Naive thymus-derived CD4-positive, alpha-beta T cell (primary cell): ENCODE data around the gene CNNM3. TPM values are rescaled to one million over a fixed set of nuclear protein-coding genes. Genes with fewer than 3 reads are reported as not detected.
"Not testable (repeated sequence)": the region's sequence is repeated elsewhere in the genome, so short reads cannot be mapped to it uniquely, and the experiment has no call there.

ENCODE experiments used
- ATAC-seq: fragments of 150-1000 bp; cut with Tn5 transposase; 2 replicates; pipeline ENCODE4 v1.10.0; 2021; ENCODE audit warnings: mild to moderate bottlenecking, moderate library complexity
- CTCF ChIA-PET: fragments of 350-600 bp; sonication (Branson Sonifier 250); formaldehyde crosslinking; loops from one replicate; lab custom pipeline; 2021; ENCODE audit warnings: antibody characterized with exemption; lab: Charles Lee
- POLR2A ChIA-PET: fragments of 350-600 bp; sonication (Branson Sonifier 250); formaldehyde crosslinking; loops from one replicate; lab custom pipeline; 2021; ENCODE audit warnings: antibody characterized with exemption, inconsistent platforms; lab: Charles Lee
- DNase-seq, 9 donors: peaks; one replicate each; pipeline versions ENCODE4 v3.0.0 to v3.0.0-alpha.2; 2020 to 2022; ENCODE audit warnings: mixed read lengths in 1 of 9
- H3K27ac ChIP-seq: one replicate; pipeline ENCODE4 v1.7.0; 2013; ENCODE audit warnings: mild to moderate bottlenecking, low read depth, low read length, moderate library complexity
- H3K27me3 ChIP-seq, 2 donors: one replicate each; pipeline ENCODE4 v1.7.0; 2013; ENCODE audit warnings: low read length in 2 of 2, mild to moderate bottlenecking in 2 of 2, moderate library complexity in 2 of 2; ENCODE audit not compliant: control insufficient read depth in 2 of 2, insufficient read depth in 2 of 2
- H3K36me3 ChIP-seq, 3 experiments: 1 replicate in 2 of 3; 2 replicates in 1 of 3; pipeline ENCODE4 v1.7.0; 2013; ENCODE audit warnings: low read length in 3 of 3, mild to moderate bottlenecking in 3 of 3, moderate library complexity in 1 of 3; ENCODE audit not compliant: insufficient read depth in 3 of 3, control insufficient read depth in 2 of 3
- H3K4me1 ChIP-seq, 2 donors: one replicate each; pipeline ENCODE4 v1.7.0; 2013; ENCODE audit warnings: low read length in 2 of 2, mild to moderate bottlenecking in 2 of 2, moderate library complexity in 1 of 2; ENCODE audit not compliant: control insufficient read depth in 2 of 2, insufficient read depth in 2 of 2
- H3K4me3 ChIP-seq: 2 replicates; pipeline ENCODE4 v1.7.0; 2013; ENCODE audit warnings: mild to moderate bottlenecking, low read length
- H3K9me3 ChIP-seq, 3 experiments: 1 replicate in 2 of 3; 2 replicates in 1 of 3; pipeline ENCODE4 v1.7.0; 2013; ENCODE audit warnings: low read length in 3 of 3; ENCODE audit not compliant: control insufficient read depth in 2 of 3
- H3K27ac Mint-ChIP-seq, 9 donors: one replicate each; pipeline ENCODE4 v1.8.0; 2020 to 2022; ENCODE audit warnings: mixed read lengths in 9 of 9, mild to moderate bottlenecking in 8 of 9, moderate library complexity in 5 of 9, inconsistent platforms in 2 of 9
- H3K27me3 Mint-ChIP-seq, 5 donors: one replicate each; pipeline ENCODE4 v1.8.0; 2021 to 2022; ENCODE audit warnings: mixed read lengths in 5 of 5, mild to moderate bottlenecking in 1 of 5
- H3K36me3 Mint-ChIP-seq, 5 donors: one replicate each; pipeline ENCODE4 v1.8.0; 2020 to 2022; ENCODE audit warnings: mixed read lengths in 5 of 5, mild to moderate bottlenecking in 3 of 5, inconsistent platforms in 1 of 5
- H3K4me1 Mint-ChIP-seq, 7 donors: one replicate each; pipeline ENCODE4 v1.8.0; 2020 to 2022; ENCODE audit warnings: mixed read lengths in 7 of 7, mild to moderate bottlenecking in 3 of 7, inconsistent platforms in 1 of 7
- H3K4me3 Mint-ChIP-seq, 10 donors: one replicate each; pipeline ENCODE4 v1.8.0; 2020 to 2022; ENCODE audit warnings: mild to moderate bottlenecking in 10 of 10, mixed read lengths in 10 of 10, moderate library complexity in 6 of 10, inconsistent platforms in 2 of 10
- H3K9me3 Mint-ChIP-seq, 11 donors: one replicate each; pipeline ENCODE4 v1.8.0; 2020 to 2022; ENCODE audit warnings: mixed read lengths in 11 of 11, mild to moderate bottlenecking in 4 of 11, inconsistent platforms in 1 of 11, moderate library complexity in 1 of 11
- intact Hi-C, 2 donors: fragments of 100-400 bp; cut with micrococcal nuclease; formaldehyde crosslinking; loops; one replicate each; pipeline ENCODE4 v1.15.1; 2023
- polyA plus RNA-seq, 2 donors: library from polyadenylated mRNA; unstranded; fragments of 300-500 nt; fragmentation: Illumina TruSeq; gene quantifications; one replicate each; pipeline ENCODE4 v1.2.3, GENCODE V29; 2021
- total RNA-seq, 6 experiments: library from RNA in 5 of 6; stranded (reverse) in 5 of 6; gene quantifications; 1 replicate in 5 of 6; 2 replicates in 1 of 6; pipeline ENCODE4 v1.2.3 and lab custom pipeline; 2021 to 2026

The CNNM3 gene
- total and polyA plus RNA-seq, 7 experiments from 2014 or later: 4.0 to 51.5 (median 37.7) TPM

- POLR2A ChIA-PET: interaction anchor here (1.6 kb wide), 1 partner anchor 15 kb away, joined by 5 read pairs; no protein-coding TSS in a partner anchor
- Histone ChIP-seq H3K27me3 (no peaks in the 10 kb centered on the region), H3K9me3 (no peaks in the 10 kb centered on the region), H3K4me1 (no peaks in the 10 kb centered on the region), H3K36me3 (no peaks in the 10 kb centered on the region), H3K27ac (no peak overlapping the region), H3K4me3 (no peak overlapping the region)
- intact Hi-C loops: no loop called here
- DNase-seq: no peak
- H3K4me3 Mint-ChIP-seq: no peak overlapping the region
- CTCF ChIA-PET: no interaction called here
- H3K36me3 Mint-ChIP-seq: peaks cover 0 to 3% (median 0%) of the 10 kb centered on the region in 5 donors
- H3K27me3 Mint-ChIP-seq: no peaks in the 10 kb centered on the region
- no peak for ATAC-seq
- peaks cover 0 to 6% (median 0%) of the 10 kb centered on the region in 7 donors for H3K4me1 Mint-ChIP-seq
- no peaks in the 10 kb centered on the region for H3K9me3 Mint-ChIP-seq
- peak overlapping the region in 1 of 9 donors; percentile 41 for H3K27ac Mint-ChIP-seq
Measured at GRCh38 chr2:96788442-96789244, 27.4 kb upstream of the CNNM3 start.

GRCh38 chr2:96789245-96789617, 26.8 kb upstream of the CNNM3 start:
- CTCF ChIA-PET: no interaction called here
- H3K27ac Mint-ChIP-seq: peak overlapping the region in 1 of 9 donors; percentile 46
- intact Hi-C loops: no loop called here
- ATAC-seq (no peak), DNase-seq (no peak)
- H3K9me3 ChIP-seq: no peaks in the 10 kb centered on the region
- H3K27me3 ChIP-seq: no peaks in the 10 kb centered on the region
- H3K4me3 Mint-ChIP-seq: no peak overlapping the region
- no peaks in the 10 kb centered on the region for H3K36me3 ChIP-seq
- no peak overlapping the region for H3K27ac ChIP-seq
- no peaks in the 10 kb centered on the region for H3K4me1 ChIP-seq
- POLR2A ChIA-PET: no interaction called here
- no peaks in the 10 kb centered on the region for H3K9me3 Mint-ChIP-seq
- peaks cover 0 to 6% (median 0%) of the 10 kb centered on the region in 7 donors for H3K4me1 Mint-ChIP-seq
- H3K27me3 Mint-ChIP-seq: no peaks in the 10 kb centered on the region
- no peak overlapping the region for H3K4me3 ChIP-seq
- H3K36me3 Mint-ChIP-seq: peaks cover 0 to 3% (median 0%) of the 10 kb centered on the region in 5 donors

- Mint-ChIP-seq H3K36me3 (peaks cover 0 to 3% (median 0%) of the 10 kb centered on the region in 5 donors), H3K4me3 (no peak overlapping the region), H3K4me1 (peaks cover 0 to 4% (median 0%) of the 10 kb centered on the region in 7 donors), H3K27ac (peak overlapping the region in 2 of 9 donors; percentile 8 to 14), H3K9me3 (no peaks in the 10 kb centered on the region), H3K27me3 (no peaks in the 10 kb centered on the region)
- DNase-seq (no peak), ATAC-seq (no peak)
- intact Hi-C loops: no loop called here
- no peak overlapping the region for H3K27ac ChIP-seq
- H3K4me3 ChIP-seq: no peak overlapping the region
- no peaks in the 10 kb centered on the region for H3K4me1 ChIP-seq
- POLR2A ChIA-PET: no interaction called here
- no peaks in the 10 kb centered on the region for H3K9me3 ChIP-seq
- no peaks in the 10 kb centered on the region for H3K27me3 ChIP-seq
- CTCF ChIA-PET: interaction anchor here (0.7 kb wide), 1 partner anchor 26 kb away, joined by 5 read pairs; no protein-coding TSS in a partner anchor
- peaks cover 0 to 12% (median 0%) of the 10 kb centered on the region in 3 experiments for H3K36me3 ChIP-seq
Measured at GRCh38 chr2:96792772-96793749, 23.0 kb upstream of the CNNM3 start.

GRCh38 chr2:96795076-96795475, 21.0 kb upstream of the CNNM3 start:
- ATAC-seq (no peak), DNase-seq (no peak)
- no peak overlapping the region for H3K4me3 ChIP-seq
- ChIA-PET POLR2A (no interaction called here), CTCF (no interaction called here)
- Mint-ChIP-seq H3K4me3 (no peak overlapping the region), H3K9me3 (no peaks in the 10 kb centered on the region), H3K27me3 (no peaks in the 10 kb centered on the region), H3K36me3 (peaks cover 0 to 11% (median 4%) of the 10 kb centered on the region in 5 donors), H3K4me1 (peaks cover 0 to 4% (median 0%) of the 10 kb centered on the region in 7 donors), H3K27ac (peak overlapping the region in 1 of 9 donors; percentile 5)
- no peaks in the 10 kb centered on the region for H3K4me1 ChIP-seq
- H3K36me3 ChIP-seq: peaks cover 0 to 33% (median 0%) of the 10 kb centered on the region in 3 experiments
- no peaks in the 10 kb centered on the region for H3K9me3 ChIP-seq
- intact Hi-C loops: no loop called here
- H3K27ac ChIP-seq: no peak overlapping the region
- H3K27me3 ChIP-seq: no peaks in the 10 kb centered on the region

- peaks cover 0 to 11% (median 4%) of the 10 kb centered on the region in 5 donors for H3K36me3 Mint-ChIP-seq
- H3K4me1 ChIP-seq, POLR2A ChIA-PET, ATAC-seq, H3K27ac Mint-ChIP-seq, H3K27me3 Mint-ChIP-seq, H3K9me3 Mint-ChIP-seq, H3K4me3 ChIP-seq, H3K27ac ChIP-seq, H3K4me3 Mint-ChIP-seq, CTCF ChIA-PET, H3K4me1 Mint-ChIP-seq, H3K27me3 ChIP-seq, DNase-seq, H3K9me3 ChIP-seq, intact Hi-C loops: not testable (repeated sequence)
- peaks cover 0 to 35% (median 0%) of the 10 kb centered on the region in 3 experiments for H3K36me3 ChIP-seq
Measured at GRCh38 chr2:96796497-96796896, 19.6 kb upstream of the CNNM3 start.

- intact Hi-C loops: no loop called here
- Mint-ChIP-seq H3K4me1 (peaks cover 0 to 4% (median 0%) of the 10 kb centered on the region in 7 donors), H3K4me3 (no peak overlapping the region), H3K27ac (no peak overlapping the region), H3K27me3 (no peaks in the 10 kb centered on the region), H3K9me3 (no peaks in the 10 kb centered on the region), H3K36me3 (peaks cover 0 to 11% (median 4%) of the 10 kb centered on the region in 5 donors)
- no peak for DNase-seq
- Histone ChIP-seq H3K4me1 (peaks cover 4 to 16% of the 10 kb centered on the region in 2 donors), H3K27me3 (no peaks in the 10 kb centered on the region), H3K36me3 (peaks cover 0 to 35% (median 0%) of the 10 kb centered on the region in 3 experiments), H3K9me3 (no peaks in the 10 kb centered on the region), H3K4me3 (no peak overlapping the region), H3K27ac (no peak overlapping the region)
- ChIA-PET CTCF (no interaction called here), POLR2A (no interaction called here)
- no peak for ATAC-seq
Measured at GRCh38 chr2:96797066-96797625, 18.9 kb upstream of the CNNM3 start.
